Panc1 (cell line): Measurements from ENCODE around the gene TP53I3. TPM values are rescaled to one million over a fixed set of nuclear protein-coding genes. Genes with fewer than 3 reads are reported as not detected.

Experiments
- ATAC-seq: fragments of 200-7000 bp; cut with Tn5 transposase; 2 replicates; pipeline ENCODE4 v1.9.1; 2020; ENCODE audit warnings: mild to moderate bottlenecking, moderate library complexity
- BruUV-seq: library from RNA; stranded (reverse); fragments of 400-500 nt; replicated peaks from 2 replicates; lab custom pipeline; 2021; lab: Mats Ljungman, UMichigan
- CTCF ChIA-PET: fragments of 300-600 bp; sonication (Branson Sonifier 250); formaldehyde crosslinking; loops from one replicate; lab custom pipeline; 2022; ENCODE audit warnings: antibody characterized with exemption; lab: Charles Lee
- POLR2A ChIA-PET: fragments of 300-600 bp; sonication (Branson Sonifier 250); formaldehyde crosslinking; loops from one replicate; lab custom pipeline; 2022; ENCODE audit warnings: antibody characterized with exemption; lab: Charles Lee
- DNase-seq: peaks from one replicate; pipeline ENCODE4 v3.0.0-alpha.2; 2010; ENCODE audit warnings: low read depth, low spot score
- H3K27ac ChIP-seq: 2 replicates; pipeline ENCODE4 v1.5.1; 2011; ENCODE audit warnings: mild to moderate bottlenecking, low read length, inconsistent platforms
- H3K27me3 ChIP-seq: fragments of 200-500 bp; sonication (Bioruptor generic); 2 replicates; pipeline ENCODE4 v1.6.0; 2014; ENCODE audit warnings: low read length, inconsistent platforms; ENCODE audit not compliant: control insufficient read depth, insufficient read depth
- H3K36me3 ChIP-seq: fragments of 200-500 bp; sonication (Bioruptor generic); 2 replicates; pipeline ENCODE4 v1.5.1; 2014; ENCODE audit warnings: inconsistent platforms, mild to moderate bottlenecking, low read length, moderate library complexity; ENCODE audit not compliant: control insufficient read depth, insufficient read depth
- H3K4me1 ChIP-seq: 2 replicates; pipeline ENCODE4 v1.5.1; 2011; ENCODE audit warnings: inconsistent platforms, mild to moderate bottlenecking, low read length, moderate library complexity; ENCODE audit not compliant: control insufficient read depth, insufficient read depth
- H3K4me3 ChIP-seq, 2 experiments: 2 replicates each; pipeline ENCODE4 v1.5.1; 2011 to 2012; ENCODE audit warnings: low read depth in 2 of 2, low read length in 2 of 2, mild to moderate bottlenecking in 2 of 2, inconsistent platforms in 1 of 2, moderate library complexity in 1 of 2
- H3K9me3 ChIP-seq: fragments of 200-500 bp; sonication (Bioruptor generic); 2 replicates; pipeline ENCODE4 v1.5.1; 2014; ENCODE audit warnings: low read depth, mild to moderate bottlenecking, inconsistent platforms, low read length, moderate library complexity; ENCODE audit not compliant: control insufficient read depth, insufficient read depth
- CTCF ChIP-seq: fragments of 450-650 bp; IDR thresholded peaks from 2 replicates; pipeline ENCODE4 v1.5.1; 2017; ENCODE audit warnings: mild to moderate bottlenecking
- POLR2AphosphoS5 ChIP-seq: IDR thresholded peaks from 2 replicates; pipeline ENCODE4 v1.6.1; 2012; ENCODE audit warnings: mild to moderate bottlenecking, low read depth, low read length, moderate library complexity
- SIN3A ChIP-seq: IDR thresholded peaks from 2 replicates; pipeline ENCODE4 v1.6.1; 2012; ENCODE audit warnings: low read depth, mild to moderate bottlenecking, low read length, moderate library complexity, borderline replicate concordance; ENCODE audit not compliant: insufficient read depth
- TCF7L2 ChIP-seq: IDR thresholded peaks from 2 replicates; pipeline ENCODE4 v1.6.1; 2011; ENCODE audit warnings: mild to moderate bottlenecking, low read depth, low read length, inconsistent platforms
- in situ Hi-C: cut with HindIII; loops from 2 replicates; pipeline ENCODE4 v1.10.0; 2016; ENCODE audit warnings: low sequenced_read_pairs, low pct_unique_long_range_greater_than_20kb
- intact Hi-C: fragments of 100-400 bp; cut with micrococcal nuclease; formaldehyde crosslinking; loops from one replicate; pipeline ENCODE4 v1.10.0; 2022; ENCODE audit not compliant: unreplicated experiment
- total RNA-seq: library from RNA; stranded (reverse); gene quantifications from one replicate; pipeline ENCODE4 v1.2.1, GENCODE V29; 2021; ENCODE audit not compliant: unreplicated experiment
- TF ChIP-seq, protein P1 (sequence below), 2 experiments: IDR thresholded peaks; 2 replicates each; pipeline ENCODE4 v1.6.1; 2011 to 2012; ENCODE audit warnings: low read depth in 2 of 2, control low read depth in 1 of 2, low read length in 1 of 2, mild to moderate bottlenecking in 1 of 2, moderate library complexity in 1 of 2; ENCODE audit not compliant: insufficient read depth in 1 of 2

Gene TP53I3
- total RNA-seq, 1 experiment from 2014 or later: 51.3 TPM

DNA sequence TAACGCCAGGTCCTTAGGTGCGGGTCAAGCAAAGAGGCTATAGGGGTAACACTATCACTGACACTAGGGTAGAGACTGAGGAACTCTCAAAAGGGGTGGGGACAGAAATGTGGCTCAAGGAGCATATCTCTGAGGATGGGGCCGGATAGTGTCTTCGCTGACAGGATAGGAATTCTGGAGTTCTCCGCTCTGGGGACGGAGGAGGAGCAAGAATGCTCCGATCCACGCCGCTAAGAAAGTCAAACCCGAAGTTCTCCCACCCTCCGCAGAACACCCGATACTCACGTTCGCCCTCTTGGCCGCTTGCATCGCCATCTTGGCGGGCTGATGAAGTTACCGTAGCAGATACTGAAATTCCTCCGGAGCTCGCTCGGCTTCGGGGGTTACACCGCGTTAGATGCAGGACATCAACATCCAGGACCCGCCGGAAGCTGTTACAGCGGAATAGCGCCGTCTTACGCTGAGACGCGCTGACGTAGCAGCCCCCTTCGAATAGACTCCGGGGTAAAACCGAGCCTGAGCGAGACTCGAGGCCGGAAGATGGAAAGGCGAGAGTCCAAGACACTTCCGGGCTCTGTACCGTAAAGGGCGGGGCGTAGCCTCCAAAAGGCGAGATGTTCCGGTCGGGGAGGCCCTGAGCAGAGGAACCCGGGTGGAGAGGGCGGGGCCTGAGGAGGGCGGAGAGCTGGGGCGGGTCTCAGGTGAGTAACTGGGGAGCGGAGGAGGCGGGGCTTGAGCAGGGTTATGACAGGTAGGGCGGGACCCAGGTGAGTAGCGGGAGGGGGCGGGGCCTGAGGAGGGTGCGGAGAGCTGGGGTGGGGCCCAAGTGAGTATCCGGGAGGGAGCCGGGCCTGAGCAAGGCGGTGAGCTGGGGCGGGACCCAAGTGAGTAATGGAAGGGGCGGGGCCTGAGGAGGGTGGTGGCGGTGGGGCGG, 8.5 kb downstream of the TP53I3 start, which contains the start of gene SF3B6:
Gene SF3B6 (minus strand): TSS at position 412 of the 934 bp plus-strand sequence. CDS start 97 bp downstream, at position 315.
- H3K27ac ChIP-seq: peak within 1 kb of the TSS; percentile 94
- H3K27me3 ChIP-seq: no peaks in the 10 kb centered on the region
- ATAC-seq (peak; percentile 96), DNase-seq (peak; percentile 99)
- ChIA-PET CTCF (interaction anchor here (0.5 to 1.9 kb wide), 3 partner anchors 149 to 252 kb away, joined by 4 to 6 read pairs (median 6); partner anchors contain the start of gene ATAD2B), POLR2A (interaction anchor here (0.5 to 1.0 kb wide), 4 partner anchors 13 to 198 kb away, joined by 3 to 11 read pairs (median 3); no protein-coding TSS in a partner anchor)
- peaks cover 13% of the 10 kb centered on the region; the same call in 1 of the 2 replicates for H3K4me1 ChIP-seq
- in situ Hi-C loops: no loop called here
- peak within 1 kb of the TSS; percentile 96 to 97 for H3K4me3 ChIP-seq
- BruUV-seq: TSS peak; percentile 63
- peaks cover 16% of the 10 kb centered on the region for H3K36me3 ChIP-seq
- H3K9me3 ChIP-seq: no peaks in the 10 kb centered on the region
- intact Hi-C loops: no loop called here
- TF ChIP-seq SIN3A: peak; percentile 92; the same call in 1 of the 2 replicates
- TF ChIP-seq, protein P1, sequence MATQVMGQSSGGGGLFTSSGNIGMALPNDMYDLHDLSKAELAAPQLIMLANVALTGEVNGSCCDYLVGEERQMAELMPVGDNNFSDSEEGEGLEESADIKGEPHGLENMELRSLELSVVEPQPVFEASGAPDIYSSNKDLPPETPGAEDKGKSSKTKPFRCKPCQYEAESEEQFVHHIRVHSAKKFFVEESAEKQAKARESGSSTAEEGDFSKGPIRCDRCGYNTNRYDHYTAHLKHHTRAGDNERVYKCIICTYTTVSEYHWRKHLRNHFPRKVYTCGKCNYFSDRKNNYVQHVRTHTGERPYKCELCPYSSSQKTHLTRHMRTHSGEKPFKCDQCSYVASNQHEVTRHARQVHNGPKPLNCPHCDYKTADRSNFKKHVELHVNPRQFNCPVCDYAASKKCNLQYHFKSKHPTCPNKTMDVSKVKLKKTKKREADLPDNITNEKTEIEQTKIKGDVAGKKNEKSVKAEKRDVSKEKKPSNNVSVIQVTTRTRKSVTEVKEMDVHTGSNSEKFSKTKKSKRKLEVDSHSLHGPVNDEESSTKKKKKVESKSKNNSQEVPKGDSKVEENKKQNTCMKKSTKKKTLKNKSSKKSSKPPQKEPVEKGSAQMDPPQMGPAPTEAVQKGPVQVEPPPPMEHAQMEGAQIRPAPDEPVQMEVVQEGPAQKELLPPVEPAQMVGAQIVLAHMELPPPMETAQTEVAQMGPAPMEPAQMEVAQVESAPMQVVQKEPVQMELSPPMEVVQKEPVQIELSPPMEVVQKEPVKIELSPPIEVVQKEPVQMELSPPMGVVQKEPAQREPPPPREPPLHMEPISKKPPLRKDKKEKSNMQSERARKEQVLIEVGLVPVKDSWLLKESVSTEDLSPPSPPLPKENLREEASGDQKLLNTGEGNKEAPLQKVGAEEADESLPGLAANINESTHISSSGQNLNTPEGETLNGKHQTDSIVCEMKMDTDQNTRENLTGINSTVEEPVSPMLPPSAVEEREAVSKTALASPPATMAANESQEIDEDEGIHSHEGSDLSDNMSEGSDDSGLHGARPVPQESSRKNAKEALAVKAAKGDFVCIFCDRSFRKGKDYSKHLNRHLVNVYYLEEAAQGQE (IDR thresholded peaks at IDR 0.05; ENCODE audit: insufficient read depth in 1 of 2, low read depth in 2 of 2, low read length in 1 of 2): 0 out of 4 replicates have a peak, but pooled peaks of 1 of the 2 experiments have one; percentile 64
- peak; percentile 86 for TF ChIP-seq POLR2AphosphoS5
- peak; percentile 60; the same call in 1 of the 2 replicates for TF ChIP-seq TCF7L2
- TF ChIP-seq CTCF: no peak

- Histone ChIP-seq H3K27ac (peak overlapping the region; percentile 94), H3K27me3 (no peaks in the 10 kb centered on the region), H3K4me1 (peaks cover 13% of the 10 kb centered on the region; the same call in 1 of the 2 replicates), H3K36me3 (peaks cover 16% of the 10 kb centered on the region), H3K4me3 (peak overlapping the region; percentile 96 to 97), H3K9me3 (no peaks in the 10 kb centered on the region)
- ChIA-PET CTCF (interaction anchor here (1.9 kb wide), 1 partner anchor 148 kb away, joined by 6 read pairs; the partner anchor contains the start of gene ATAD2B), POLR2A (no interaction called here)
- in situ Hi-C loops (no loop called here), intact Hi-C loops (no loop called here)
- no peak for TF ChIP-seq CTCF
- TF ChIP-seq TCF7L2: no peak
- no peak for TF ChIP-seq SIN3A
- TF ChIP-seq, protein P1 (IDR thresholded peaks at IDR 0.05; ENCODE audit: insufficient read depth in 1 of 2, low read depth in 2 of 2, low read length in 1 of 2): no peak
- TF ChIP-seq POLR2AphosphoS5: no peak
- BruUV-seq: no TSS peak
- DNase-seq: no peak
- ATAC-seq: no peak
These were observed 9.4 kb downstream of the TP53I3 start for GRCh38 chr2:24075259-24075658.
